Measurements from ENCODE around the gene SMCO4.
"Not testable (repeated sequence)": the region's sequence is repeated elsewhere in the genome, so short reads cannot be mapped to it uniquely, and the experiment has no call there.

Gene SMCO4

GRCh38 chr11:93474123-93474522 is 69.1 kb downstream of the SMCO4 start:
- ChIA-PET POLR2A (no interaction called here), CTCF (no interaction called here)
- DNase-seq (ENCODE audit: low read depth, low spot score): no peak
- no peak overlapping the region for H3K4me3 ChIP-seq (ENCODE audit: low read depth, low read length)
- TF ChIP-seq CTCF (IDR thresholded peaks at IDR 0.05; ENCODE audit: insufficient read depth, low read length, missing control alignments): no peak

GRCh38 chr11:93468290-93468689 is 74.9 kb downstream of the SMCO4 start:
- ChIA-PET CTCF (no interaction called here), POLR2A (no interaction called here)
- TF ChIP-seq CTCF (IDR thresholded peaks at IDR 0.05; ENCODE audit: insufficient read depth, low read length, missing control alignments): no peak
- no peak overlapping the region for H3K4me3 ChIP-seq (ENCODE audit: low read depth, low read length)
- no peak for DNase-seq (ENCODE audit: low read depth, low spot score)

DNA sequence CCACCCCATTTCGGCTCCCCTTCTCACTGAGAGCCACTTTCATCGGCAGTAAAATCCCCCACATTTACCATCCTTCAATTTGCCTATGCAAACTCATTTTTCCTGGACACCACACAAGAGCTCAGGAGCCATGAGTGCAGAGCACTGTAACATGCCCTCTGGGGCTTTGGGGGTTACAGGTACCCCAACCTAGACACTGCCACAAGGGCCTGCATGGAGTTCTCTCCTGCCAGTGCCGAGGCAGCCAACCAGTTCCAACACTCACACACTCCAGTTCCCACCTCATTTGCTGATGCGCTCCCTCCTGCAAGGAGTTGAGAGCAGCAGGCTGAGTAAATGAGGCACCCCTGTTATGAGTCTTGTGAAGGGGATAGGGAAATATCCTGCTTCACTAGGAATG is 76.1 kb downstream of the SMCO4 start:
- CTCF ChIA-PET: no interaction called here

DNA sequence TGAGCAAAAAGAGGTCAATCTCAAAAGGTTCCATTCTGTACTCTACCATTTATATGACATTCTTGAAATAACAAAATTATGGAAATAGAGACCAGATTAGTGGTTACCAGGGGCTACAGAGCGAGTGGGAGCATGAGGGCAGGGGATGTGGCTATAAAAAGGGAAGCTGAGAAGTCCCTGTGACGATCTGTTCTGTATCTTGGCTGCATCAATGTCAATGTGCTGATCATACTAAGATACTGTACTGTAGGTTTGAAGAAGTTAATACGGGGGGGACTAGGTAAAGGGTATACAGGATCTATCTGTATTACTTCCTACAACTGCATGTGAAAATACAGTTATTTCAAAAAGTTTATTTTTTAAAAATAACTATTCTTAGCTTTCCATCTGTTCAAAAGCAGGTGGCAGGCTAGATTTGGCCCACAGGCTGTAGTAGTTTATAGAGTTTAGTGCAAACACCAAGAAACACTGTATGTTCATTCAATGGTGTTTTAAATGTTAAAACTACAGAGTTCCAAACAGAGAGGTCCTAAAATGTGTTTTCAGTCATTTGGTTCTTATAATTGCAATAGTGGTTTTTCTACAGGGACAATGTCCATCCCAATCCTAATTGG is 78.2 kb downstream of the SMCO4 start:
- no peak for DNase-seq (ENCODE audit: low read depth, low spot score)
- H3K4me3 ChIP-seq (ENCODE audit: low read depth, low read length): no peak overlapping the region
- CTCF ChIA-PET: no interaction called here
- TF ChIP-seq CTCF (IDR thresholded peaks at IDR 0.05; ENCODE audit: insufficient read depth, low read length, missing control alignments): no peak
- POLR2A ChIA-PET: no interaction called here

More for the DNA sequence above, 76.1 kb downstream of the SMCO4 start:
- no peak for TF ChIP-seq CTCF (IDR thresholded peaks at IDR 0.05; ENCODE audit: insufficient read depth, low read length, missing control alignments)
- no peak overlapping the region for H3K4me3 ChIP-seq (ENCODE audit: low read depth, low read length)
- POLR2A ChIA-PET: no interaction called here
- no peak for DNase-seq (ENCODE audit: low read depth, low spot score)

GRCh38 chr11:93463666-93464065 is 79.5 kb downstream of the SMCO4 start:
- H3K4me3 ChIP-seq (ENCODE audit: low read depth, low read length); DNase-seq (ENCODE audit: low read depth, low spot score); CTCF ChIA-PET; POLR2A ChIA-PET: not testable (repeated sequence)

GRCh38 chr11:93458286-93458685 is 84.9 kb downstream of the SMCO4 start:
- POLR2A ChIA-PET: no interaction called here
- TF ChIP-seq CTCF (IDR thresholded peaks at IDR 0.05; ENCODE audit: insufficient read depth, low read length, missing control alignments): no peak
- DNase-seq (ENCODE audit: low read depth, low spot score): no peak
- no peak overlapping the region for H3K4me3 ChIP-seq (ENCODE audit: low read depth, low read length)
- CTCF ChIA-PET: no interaction called here

- ChIA-PET CTCF (no interaction called here), POLR2A (no interaction called here)
These were observed 98.5 kb downstream of the SMCO4 start for GRCh38 chr11:93444617-93445073.

GRCh38 chr11:93443232-93443631 is 100.0 kb downstream of the SMCO4 start:
- POLR2A ChIA-PET; DNase-seq (ENCODE audit: low read depth, low spot score); CTCF ChIA-PET: not testable (repeated sequence)

More at GRCh38 chr11:93444617-93445073, 98.5 kb downstream of the SMCO4 start:
- no peak for DNase-seq (ENCODE audit: low read depth, low spot score)
- no peak overlapping the region for H3K4me3 ChIP-seq (ENCODE audit: low read depth, low read length)
- no peak for TF ChIP-seq CTCF (IDR thresholded peaks at IDR 0.05; ENCODE audit: insufficient read depth, low read length, missing control alignments)

More at GRCh38 chr11:93443232-93443631, 100.0 kb downstream of the SMCO4 start:
- not testable (repeated sequence) for H3K4me3 ChIP-seq (ENCODE audit: low read depth, low read length)

Measured in AG04449 (cell line).